ENCODE data around the gene PCDH8.

The PCDH8 gene

GRCh38 chr13:52892925-52893324 lies 44.5 kb upstream of the PCDH8 start:
- no peak for TF ChIP-seq EZH2 (IDR thresholded peaks at IDR 0.05; ENCODE audit: borderline replicate concordance, low read length)
- TF ChIP-seq CTCF (IDR thresholded peaks at IDR 0.05; ENCODE audit: low read length) = no peak
- Histone ChIP-seq H3K79me2 (ENCODE audit: insufficient read depth, low read length) (no peaks in the 10 kb centered on the region), H3K9me3 (ENCODE audit: low read length) (no peaks in the 10 kb centered on the region), H3F3A (ENCODE audit: insufficient read depth, low read length) (no peaks in the 10 kb centered on the region), H3K27ac (ENCODE audit: low read depth, low read length, poor library complexity, severe bottlenecking) (no peak overlapping the region), H3K27me3 (ENCODE audit: insufficient read depth, low read length) (no peaks in the 10 kb centered on the region), H3K36me3 (ENCODE audit: insufficient read depth, low read length) (no peaks in the 10 kb centered on the region), H3K4me1 (ENCODE audit: insufficient read depth, low read length, severe bottlenecking) (no peaks in the 10 kb centered on the region), H3K4me3 (ENCODE audit: low read depth, low read length, poor library complexity, severe bottlenecking) (no peak overlapping the region), H3K9me2 (ENCODE audit: low read depth, low read length) (no peaks in the 10 kb centered on the region), H4K20me1 (ENCODE audit: insufficient read depth, low read length) (no peaks in the 10 kb centered on the region), H3K4me2 (ENCODE audit: low read length) (no peak overlapping the region), H2AFZ (ENCODE audit: low read length) (no peak overlapping the region), H3K9ac (ENCODE audit: low read length) (no peak overlapping the region)

GRCh38 chr13:52891706-52892105 lies 43.3 kb upstream of the PCDH8 start:
- no peaks in the 10 kb centered on the region for H3K9me2 ChIP-seq (ENCODE audit: low read depth, low read length)
- TF ChIP-seq CTCF (IDR thresholded peaks at IDR 0.05; ENCODE audit: low read length) (no peak), EZH2 (IDR thresholded peaks at IDR 0.05; ENCODE audit: borderline replicate concordance, low read length) (no peak)
- no peak overlapping the region for H3K4me3 ChIP-seq (ENCODE audit: low read depth, low read length, poor library complexity, severe bottlenecking)
- H3K27ac ChIP-seq (ENCODE audit: low read depth, low read length, poor library complexity, severe bottlenecking) = no peak overlapping the region
- H3K27me3 ChIP-seq (ENCODE audit: insufficient read depth, low read length) = no peaks in the 10 kb centered on the region; the same call in 1 of the 2 replicates
- H2AFZ ChIP-seq (ENCODE audit: low read length) = no peak overlapping the region
- H3K79me2 ChIP-seq (ENCODE audit: insufficient read depth, low read length) = no peaks in the 10 kb centered on the region
- no peaks in the 10 kb centered on the region for H3K9me3 ChIP-seq (ENCODE audit: low read length)
- no peaks in the 10 kb centered on the region for H3F3A ChIP-seq (ENCODE audit: insufficient read depth, low read length)
- H4K20me1 ChIP-seq (ENCODE audit: insufficient read depth, low read length) = no peaks in the 10 kb centered on the region
- no peaks in the 10 kb centered on the region for H3K36me3 ChIP-seq (ENCODE audit: insufficient read depth, low read length)
- no peak overlapping the region for H3K4me2 ChIP-seq (ENCODE audit: low read length)
- no peak overlapping the region for H3K9ac ChIP-seq (ENCODE audit: low read length)
- H3K4me1 ChIP-seq (ENCODE audit: insufficient read depth, low read length, severe bottlenecking) = no peaks in the 10 kb centered on the region

- Histone ChIP-seq H3K36me3 (ENCODE audit: insufficient read depth, low read length) (no peaks in the 10 kb centered on the region), H3K4me3 (ENCODE audit: low read depth, low read length, poor library complexity, severe bottlenecking) (no peak overlapping the region), H2AFZ (ENCODE audit: low read length) (no peak overlapping the region), H3K27me3 (ENCODE audit: insufficient read depth, low read length) (no peaks in the 10 kb centered on the region; the same call in 1 of the 2 replicates), H3K9me3 (ENCODE audit: low read length) (no peaks in the 10 kb centered on the region), H3K9me2 (ENCODE audit: low read depth, low read length) (no peaks in the 10 kb centered on the region), H3K4me1 (ENCODE audit: insufficient read depth, low read length, severe bottlenecking) (no peaks in the 10 kb centered on the region), H3K27ac (ENCODE audit: low read depth, low read length, poor library complexity, severe bottlenecking) (no peak overlapping the region), H3F3A (ENCODE audit: insufficient read depth, low read length) (no peaks in the 10 kb centered on the region), H3K79me2 (ENCODE audit: insufficient read depth, low read length) (no peaks in the 10 kb centered on the region), H4K20me1 (ENCODE audit: insufficient read depth, low read length) (no peaks in the 10 kb centered on the region), H3K9ac (ENCODE audit: low read length) (no peak overlapping the region), H3K4me2 (ENCODE audit: low read length) (no peak overlapping the region)
- TF ChIP-seq EZH2 (IDR thresholded peaks at IDR 0.05; ENCODE audit: borderline replicate concordance, low read length) = no peak
- no peak for TF ChIP-seq CTCF (IDR thresholded peaks at IDR 0.05; ENCODE audit: low read length)
These were observed 38.7 kb upstream of the PCDH8 start for GRCh38 chr13:52887165-52887564.

All from OCI-LY1 (cell line).